ENCODE results near the gene CWC22. TPM values are rescaled to one million over a fixed set of nuclear protein-coding genes. Genes with fewer than 3 reads are reported as not detected.

CWC22 gene
- total and polyA plus RNA-seq, 2 donors (not counting 3 experiments of a cell fraction or from before 2014, with no cell fraction given), result 1.8 to 15.7 TPM

GRCh38 chr2:179985163-179985820 lies 21.8 kb downstream of the CWC22 start:
- no peak for FAIRE-seq
- TF ChIP-seq, protein P1, sequence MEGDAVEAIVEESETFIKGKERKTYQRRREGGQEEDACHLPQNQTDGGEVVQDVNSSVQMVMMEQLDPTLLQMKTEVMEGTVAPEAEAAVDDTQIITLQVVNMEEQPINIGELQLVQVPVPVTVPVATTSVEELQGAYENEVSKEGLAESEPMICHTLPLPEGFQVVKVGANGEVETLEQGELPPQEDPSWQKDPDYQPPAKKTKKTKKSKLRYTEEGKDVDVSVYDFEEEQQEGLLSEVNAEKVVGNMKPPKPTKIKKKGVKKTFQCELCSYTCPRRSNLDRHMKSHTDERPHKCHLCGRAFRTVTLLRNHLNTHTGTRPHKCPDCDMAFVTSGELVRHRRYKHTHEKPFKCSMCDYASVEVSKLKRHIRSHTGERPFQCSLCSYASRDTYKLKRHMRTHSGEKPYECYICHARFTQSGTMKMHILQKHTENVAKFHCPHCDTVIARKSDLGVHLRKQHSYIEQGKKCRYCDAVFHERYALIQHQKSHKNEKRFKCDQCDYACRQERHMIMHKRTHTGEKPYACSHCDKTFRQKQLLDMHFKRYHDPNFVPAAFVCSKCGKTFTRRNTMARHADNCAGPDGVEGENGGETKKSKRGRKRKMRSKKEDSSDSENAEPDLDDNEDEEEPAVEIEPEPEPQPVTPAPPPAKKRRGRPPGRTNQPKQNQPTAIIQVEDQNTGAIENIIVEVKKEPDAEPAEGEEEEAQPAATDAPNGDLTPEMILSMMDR (IDR thresholded peaks at IDR 0.05; ENCODE audit: extremely low read depth in 1 of 2, insufficient read depth in 1 of 2, low read depth in 1 of 2, low read length in 2 of 2), result no peak
- no peak for TF ChIP-seq POLR2AphosphoS5 (IDR thresholded peaks at IDR 0.05; ENCODE audit: insufficient read depth, low read depth, low read length)
- no peak for TF ChIP-seq FOS (IDR thresholded peaks at IDR 0.05; ENCODE audit: borderline replicate concordance, insufficient read depth, low read length)
- TF ChIP-seq GATA2 (IDR thresholded peaks at IDR 0.05; ENCODE audit: insufficient read depth, insufficient read length, low read depth, low read length), result no peak
- TF ChIP-seq, protein P2, sequence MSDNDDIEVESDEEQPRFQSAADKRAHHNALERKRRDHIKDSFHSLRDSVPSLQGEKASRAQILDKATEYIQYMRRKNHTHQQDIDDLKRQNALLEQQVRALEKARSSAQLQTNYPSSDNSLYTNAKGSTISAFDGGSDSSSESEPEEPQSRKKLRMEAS (IDR thresholded peaks at IDR 0.05; ENCODE audit: insufficient read depth, insufficient read length), result no peak
- TF ChIP-seq JUN (IDR thresholded peaks at IDR 0.05; ENCODE audit: borderline replicate concordance, insufficient read depth, insufficient read length, low read depth), result no peak
- no peak for TF ChIP-seq EZH2 (IDR thresholded peaks at IDR 0.05; ENCODE audit: borderline replicate concordance, low read depth, low read length, severe bottlenecking)
- TF ChIP-seq MYC (IDR thresholded peaks at IDR 0.05; ENCODE audit: low read depth, low read length), result no peak
- TF ChIP-seq POLR2A (IDR thresholded peaks at IDR 0.05; ENCODE audit: low read depth, low read length), result no peak
- Histone ChIP-seq H3K4me1 (ENCODE audit: control insufficient read depth, extremely low read depth, insufficient read depth, low read length) (peaks cover 2% of the 10 kb centered on the region), H2AFZ (ENCODE audit: low read depth, low read length) (no peak overlapping the region), H3K27me3 (ENCODE audit: control insufficient read depth in 2 of 2, insufficient read depth in 2 of 2, low read length in 2 of 2) (no peaks in the 10 kb centered on the region), H3K36me3 (ENCODE audit: control insufficient read depth in 2 of 2, extremely low read depth in 1 of 2, insufficient read depth in 2 of 2, low read length in 2 of 2) (peaks cover 2 to 6% of the 10 kb centered on the region in 2 experiments), H3K79me2 (ENCODE audit: control insufficient read depth, insufficient read depth, low read length) (peaks cover 1% of the 10 kb centered on the region), H3K4me3 (replicated peaks in 1 of 3; ENCODE audit: insufficient read depth in 1 of 3, low read depth in 1 of 3, low read length in 3 of 3) (no peak overlapping the region), H3K9ac (replicated peaks; ENCODE audit: extremely low read depth, insufficient read depth, low read length) (no peak overlapping the region), H4K20me1 (replicated peaks; ENCODE audit: control insufficient read depth, extremely low read depth, insufficient read depth, low read length) (no peaks in the 10 kb centered on the region), H3K27ac (ENCODE audit: insufficient read depth, low read depth, low read length) (no peak overlapping the region), H3K9me3 (replicated peaks; ENCODE audit: control insufficient read depth, insufficient read depth, low read length) (no peaks in the 10 kb centered on the region), H3K4me2 (ENCODE audit: insufficient read depth, low read length) (no peak overlapping the region), H3K9me1 (replicated peaks; ENCODE audit: control insufficient read depth, extremely low read depth, insufficient read depth, low read length) (no peaks in the 10 kb centered on the region)
- dilution Hi-C loops (cut with MboI; ENCODE audit: extremely low pct_ligation_motif_present, low sequenced_read_pairs), result no loop called here
- ChIA-PET CTCF (no interaction called here), POLR2A (no interaction called here)
- intact Hi-C loops (cut with micrococcal nuclease), result no loop called here
- no peak for DNase-seq (ENCODE audit: low read depth, low spot score)
- no TSS peak for BruUV-seq (replicated peaks)
